ENCODE measurements around the gene SPEF1. TPM values are rescaled to one million over a fixed set of nuclear protein-coding genes. Genes with fewer than 3 reads are reported as not detected.

SPEF1 gene
- total and polyA plus RNA-seq, 2 of the 13 experiments (the other 11 are each of a cell fraction or from before 2014, with no cell fraction given), result 0.11 to 0.27 TPM

- TF ChIP-seq, protein P1, sequence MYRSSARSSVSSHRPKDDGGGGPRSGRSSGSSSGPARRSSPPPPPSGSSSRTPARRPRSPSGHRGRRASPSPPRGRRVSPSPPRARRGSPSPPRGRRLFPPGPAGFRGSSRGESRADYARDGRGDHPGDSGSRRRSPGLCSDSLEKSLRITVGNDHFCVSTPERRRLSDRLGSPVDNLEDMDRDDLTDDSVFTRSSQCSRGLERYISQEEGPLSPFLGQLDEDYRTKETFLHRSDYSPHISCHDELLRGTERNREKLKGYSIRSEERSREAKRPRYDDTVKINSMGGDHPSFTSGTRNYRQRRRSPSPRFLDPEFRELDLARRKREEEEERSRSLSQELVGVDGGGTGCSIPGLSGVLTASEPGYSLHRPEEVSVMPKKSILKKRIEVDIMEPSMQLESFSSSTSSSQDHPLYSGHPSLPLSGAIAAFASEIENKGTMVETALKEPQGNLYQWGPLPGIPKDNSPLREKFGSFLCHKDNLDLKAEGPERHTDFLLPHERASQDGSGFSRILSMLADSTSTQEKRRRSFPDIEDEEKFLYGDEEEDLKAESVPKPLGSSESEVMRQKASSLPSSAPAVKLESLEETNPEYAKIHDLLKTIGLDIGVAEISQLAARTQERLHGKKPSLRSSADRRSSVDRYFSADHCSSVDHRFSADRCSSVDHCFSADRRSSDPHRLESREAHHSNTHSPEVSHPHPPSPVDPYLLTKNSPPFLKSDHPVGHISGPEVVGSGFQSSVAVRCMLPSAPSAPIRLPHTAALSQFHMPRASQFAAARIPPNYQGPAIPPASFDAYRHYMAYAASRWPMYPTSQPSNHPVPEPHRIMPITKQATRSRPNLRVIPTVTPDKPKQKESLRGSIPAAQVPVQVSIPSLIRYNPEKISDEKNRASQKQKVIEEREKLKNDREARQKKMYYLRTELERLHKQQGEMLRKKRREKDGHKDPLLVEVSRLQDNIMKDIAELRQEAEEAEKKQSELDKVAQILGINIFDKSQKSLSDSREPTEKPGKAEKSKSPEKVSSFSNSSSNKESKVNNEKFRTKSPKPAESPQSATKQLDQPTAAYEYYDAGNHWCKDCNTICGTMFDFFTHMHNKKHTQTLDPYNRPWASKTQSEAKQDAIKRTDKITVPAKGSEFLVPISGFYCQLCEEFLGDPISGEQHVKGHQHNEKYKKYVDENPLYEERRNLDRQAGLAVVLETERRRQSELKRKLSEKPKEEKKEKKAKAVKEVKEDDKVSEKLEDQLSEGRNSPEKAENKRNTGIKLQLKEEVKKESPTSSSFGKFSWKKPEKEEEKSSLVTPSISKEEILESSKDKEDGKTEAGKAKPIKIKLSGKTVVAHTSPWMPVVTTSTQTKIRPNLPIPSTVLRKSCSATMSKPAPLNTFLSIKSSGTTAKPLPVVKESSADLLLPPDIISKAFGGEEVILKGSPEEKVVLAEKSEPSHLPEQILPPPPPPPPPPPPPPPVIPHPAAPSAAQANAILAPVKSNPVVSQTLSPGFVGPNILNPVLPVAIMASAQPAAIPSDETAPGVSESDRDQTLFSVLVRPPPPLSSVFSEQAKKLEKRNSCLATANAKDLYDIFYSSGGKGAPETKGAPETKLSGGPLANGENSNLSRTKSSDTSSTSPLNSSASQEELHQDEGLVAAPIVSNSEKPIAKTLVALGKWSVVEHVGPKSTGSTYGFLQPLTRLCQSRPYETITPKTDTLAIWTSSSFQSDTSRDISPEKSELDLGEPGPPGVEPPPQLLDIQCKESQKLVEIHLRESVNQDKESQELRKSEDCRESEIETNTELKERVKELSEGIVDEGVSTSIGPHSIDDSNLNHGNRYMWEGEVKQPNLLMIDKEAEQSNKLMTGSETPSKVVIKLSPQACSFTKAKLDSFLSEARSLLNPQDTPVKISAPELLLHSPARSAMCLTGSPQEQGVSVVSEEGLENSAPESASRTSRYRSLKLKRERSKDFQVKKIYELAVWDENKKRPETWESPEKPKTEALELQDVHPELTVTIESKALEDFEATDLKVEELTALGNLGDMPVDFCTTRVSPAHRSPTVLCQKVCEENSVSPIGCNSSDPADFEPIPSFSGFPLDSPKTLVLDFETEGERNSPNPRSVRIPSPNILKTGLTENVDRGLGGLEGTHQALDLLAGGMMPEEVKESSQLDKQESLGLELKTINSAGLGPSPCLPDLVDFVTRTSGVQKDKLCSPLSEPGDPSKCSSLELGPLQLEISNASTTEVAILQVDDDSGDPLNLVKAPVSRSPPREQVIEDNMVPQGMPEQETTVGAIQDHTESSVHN (CRISPR knock-in tag; IDR thresholded peaks at IDR 0.05), result peak; percentile 71; the same call in 1 of the 2 replicates
- no peak for TF ChIP-seq TAF15 (IDR thresholded peaks at IDR 0.05; ENCODE audit: low read depth, low read length, poor library complexity, severe bottlenecking)
- TF ChIP-seq NFE2L2 (IDR thresholded peaks at IDR 0.05; ENCODE audit: low read length), result no peak
- TF ChIP-seq, protein P2, sequence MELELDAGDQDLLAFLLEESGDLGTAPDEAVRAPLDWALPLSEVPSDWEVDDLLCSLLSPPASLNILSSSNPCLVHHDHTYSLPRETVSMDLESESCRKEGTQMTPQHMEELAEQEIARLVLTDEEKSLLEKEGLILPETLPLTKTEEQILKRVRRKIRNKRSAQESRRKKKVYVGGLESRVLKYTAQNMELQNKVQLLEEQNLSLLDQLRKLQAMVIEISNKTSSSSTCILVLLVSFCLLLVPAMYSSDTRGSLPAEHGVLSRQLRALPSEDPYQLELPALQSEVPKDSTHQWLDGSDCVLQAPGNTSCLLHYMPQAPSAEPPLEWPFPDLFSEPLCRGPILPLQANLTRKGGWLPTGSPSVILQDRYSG (CRISPR knock-in tag; IDR thresholded peaks at IDR 0.05), result no peak
- no peak for TF ChIP-seq THRA (CRISPR knock-in tag; IDR thresholded peaks at IDR 0.05; ENCODE audit: borderline replicate concordance)
- TF ChIP-seq HMG20B (CRISPR knock-in tag; conservative IDR thresholded peaks at IDR 0.05), result no peak
- TF ChIP-seq AGO2 (optimal IDR thresholded peaks at IDR 0.05; ENCODE audit: low read depth, low read length), result peak; percentile 92
- TF ChIP-seq ZBTB33 (CRISPR knock-in tag; IDR thresholded peaks at IDR 0.05), result peak; percentile 52; the same call in 1 of the 2 replicates
- TF ChIP-seq ZNF709 (CRISPR knock-in tag; IDR thresholded peaks at IDR 0.05), result 0 out of 2 replicates have a peak, but pooled peaks have one; percentile 56
- no peak for TF ChIP-seq CBX5 (CRISPR knock-in tag; IDR thresholded peaks at IDR 0.05; ENCODE audit: borderline replicate concordance)
- no peak for TF ChIP-seq ZNF891 (CRISPR knock-in tag; IDR thresholded peaks at IDR 0.05)
- TF ChIP-seq ZNF263 (CRISPR knock-in tag; IDR thresholded peaks at IDR 0.05), result no peak; the same call in none of the 2 replicates
- TF ChIP-seq ZBTB8A (CRISPR knock-in tag; IDR thresholded peaks at IDR 0.05; ENCODE audit: borderline replicate concordance, low read depth), result no peak
- TF ChIP-seq ZNF180 (CRISPR knock-in tag; IDR thresholded peaks at IDR 0.05; ENCODE audit: borderline replicate concordance, low read depth), result no peak
- TF ChIP-seq, protein P3, sequence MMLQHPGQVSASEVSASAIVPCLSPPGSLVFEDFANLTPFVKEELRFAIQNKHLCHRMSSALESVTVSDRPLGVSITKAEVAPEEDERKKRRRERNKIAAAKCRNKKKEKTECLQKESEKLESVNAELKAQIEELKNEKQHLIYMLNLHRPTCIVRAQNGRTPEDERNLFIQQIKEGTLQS (CRISPR knock-in tag; IDR thresholded peaks at IDR 0.05), result no peak
These were observed at the start of gene SPEF1 (continued) for GRCh38 chr20:3781153-3781910.
